GM18511 (cell line): Measurements from ENCODE around the gene CCR4.
"Not testable (repeated sequence)": the region's sequence is repeated elsewhere in the genome, so short reads cannot be mapped to it uniquely, and the experiment has no call there.

Experiments
- ATAC-seq: cut with Tn5 transposase; IDR thresholded peaks from one replicate; pipeline ENCODE4 v1.9.1; 2021; ENCODE audit warnings: mild to moderate bottlenecking, moderate library complexity; ENCODE audit not compliant: unreplicated experiment

The CCR4 gene

GRCh38 chr3:32951410-32951811 lies at the start of gene CCR4:
CCR4 (plus strand) TSS chr3:32951644; CDS start chr3:32953423, 1,779 bp downstream.
- ATAC-seq = no peak

- peak; percentile 92 for ATAC-seq
These were observed 48.5 kb upstream of the CCR4 start for GRCh38 chr3:32902887-32903371.

- ATAC-seq = no peak
These were observed 47.5 kb upstream of the CCR4 start for GRCh38 chr3:32903953-32904352.

- no peak for ATAC-seq
These were observed 41.4 kb upstream of the CCR4 start for GRCh38 chr3:32909999-32910398.

GRCh38 chr3:32910954-32911353 lies 40.5 kb upstream of the CCR4 start:
- no peak for ATAC-seq

- no peak for ATAC-seq
These were observed 39.4 kb upstream of the CCR4 start for GRCh38 chr3:32912046-32912445.

GRCh38 chr3:32913790-32914446 lies 37.5 kb upstream of the CCR4 start:
- no peak for ATAC-seq

- ATAC-seq = no peak
These were observed 31.5 kb upstream of the CCR4 start for GRCh38 chr3:32919920-32920319.

- ATAC-seq = no peak
These were observed 29.4 kb upstream of the CCR4 start for GRCh38 chr3:32922078-32922477.

- ATAC-seq = no peak
These were observed 21.3 kb upstream of the CCR4 start for GRCh38 chr3:32930161-32930560.

- not testable (repeated sequence) for ATAC-seq
These were observed 20.2 kb upstream of the CCR4 start for GRCh38 chr3:32931273-32931672.

- no peak for ATAC-seq
These were observed 17.2 kb upstream of the CCR4 start for GRCh38 chr3:32934150-32934742.

GRCh38 chr3:32937331-32937730 lies 14.1 kb upstream of the CCR4 start:
- no peak for ATAC-seq

- ATAC-seq = not testable (repeated sequence)
These were observed 11.7 kb upstream of the CCR4 start for GRCh38 chr3:32939531-32940284.

GRCh38 chr3:32940726-32941125 lies 10.7 kb upstream of the CCR4 start:
- ATAC-seq = no peak

- no peak for ATAC-seq
These were observed 6.3 kb upstream of the CCR4 start for GRCh38 chr3:32945136-32945535.

GRCh38 chr3:32945598-32945997 lies 5.8 kb upstream of the CCR4 start:
- ATAC-seq = not testable (repeated sequence)

GRCh38 chr3:32946973-32947788 lies 4.3 kb upstream of the CCR4 start:
- ATAC-seq = peak; percentile 38

- ATAC-seq = peak; percentile 95
These were observed 3.6 kb upstream of the CCR4 start for GRCh38 chr3:32947789-32948238.

GRCh38 chr3:32948625-32949445 lies 2.6 kb upstream of the CCR4 start:
- no peak for ATAC-seq
